HG02973 (cell line): ENCODE results near the gene B4GALT6.

Experiments used
- ATAC-seq: cut with Tn5 transposase; IDR thresholded peaks from one replicate; pipeline ENCODE4 v1.9.1; 2021; ENCODE audit warnings: moderate library complexity; ENCODE audit not compliant: unreplicated experiment

Gene B4GALT6

GRCh38 chr18:31596081-31596872 lies 88.1 kb downstream of the B4GALT6 start:
- no peak for ATAC-seq

- no peak for ATAC-seq
Observed at GRCh38 chr18:31595121-31595771, 89.1 kb downstream of the B4GALT6 start.

DNA sequence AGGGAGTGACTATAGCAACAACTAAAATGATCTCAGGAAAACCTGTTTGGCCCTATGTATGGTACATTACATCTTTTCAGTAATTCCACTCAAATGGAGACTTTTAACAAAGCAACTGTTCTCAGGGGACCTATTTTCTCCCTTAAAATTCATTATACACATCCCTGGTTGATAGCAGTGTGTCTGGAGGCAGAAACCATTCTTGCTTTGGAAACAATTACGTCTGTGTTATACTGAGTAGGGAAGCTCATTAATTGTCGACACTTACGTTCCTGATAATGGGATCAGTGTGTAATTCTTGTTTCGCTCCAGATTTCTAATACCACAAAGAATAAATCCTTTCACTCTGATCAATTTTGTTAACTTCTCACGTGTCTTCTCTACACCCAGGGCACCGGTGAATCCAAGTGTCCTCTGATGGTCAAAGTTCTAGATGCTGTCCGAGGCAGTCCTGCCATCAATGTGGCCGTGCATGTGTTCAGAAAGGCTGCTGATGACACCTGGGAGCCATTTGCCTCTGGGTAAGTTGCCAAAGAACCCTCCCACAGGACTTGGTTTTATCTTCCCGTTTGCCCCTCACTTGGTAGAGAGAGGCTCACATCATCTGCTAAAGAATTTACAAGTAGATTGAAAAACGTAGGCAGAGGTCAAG lies 91.7 kb downstream of the B4GALT6 start:
- ATAC-seq: no peak

DNA sequence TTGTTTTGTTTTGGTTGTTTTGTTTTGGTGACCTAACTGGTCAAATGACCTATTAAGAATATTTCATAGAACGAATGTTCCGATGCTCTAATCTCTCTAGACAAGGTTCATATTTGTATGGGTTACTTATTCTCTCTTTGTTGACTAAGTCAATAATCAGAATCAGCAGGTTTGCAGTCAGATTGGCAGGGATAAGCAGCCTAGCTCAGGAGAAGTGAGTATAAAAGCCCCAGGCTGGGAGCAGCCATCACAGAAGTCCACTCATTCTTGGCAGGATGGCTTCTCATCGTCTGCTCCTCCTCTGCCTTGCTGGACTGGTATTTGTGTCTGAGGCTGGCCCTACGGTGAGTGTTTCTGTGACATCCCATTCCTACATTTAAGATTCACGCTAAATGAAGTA lies 92.8 kb downstream of the B4GALT6 start, which contains the start of gene TTR:
Gene TTR (plus strand): TSS at position 250 of the 400 bp plus-strand sequence. CDS start 26 bp downstream, at position 276.
- ATAC-seq: no peak

DNA sequence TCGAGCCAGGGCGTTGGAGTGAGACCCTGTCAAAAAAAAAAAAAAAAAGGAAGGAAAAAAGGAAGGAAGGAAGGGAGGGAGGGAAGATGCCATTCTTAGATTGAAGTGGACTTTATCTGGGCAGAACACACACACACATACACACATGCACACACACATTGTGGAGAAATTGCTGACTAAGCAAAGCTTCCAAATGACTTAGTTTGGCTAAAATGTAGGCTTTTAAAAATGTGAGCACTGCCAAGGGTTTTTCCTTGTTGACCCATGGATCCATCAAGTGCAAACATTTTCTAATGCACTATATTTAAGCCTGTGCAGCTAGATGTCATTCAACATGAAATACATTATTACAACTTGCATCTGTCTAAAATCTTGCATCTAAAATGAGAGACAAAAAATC lies 93.3 kb downstream of the B4GALT6 start:
- ATAC-seq: no peak

DNA sequence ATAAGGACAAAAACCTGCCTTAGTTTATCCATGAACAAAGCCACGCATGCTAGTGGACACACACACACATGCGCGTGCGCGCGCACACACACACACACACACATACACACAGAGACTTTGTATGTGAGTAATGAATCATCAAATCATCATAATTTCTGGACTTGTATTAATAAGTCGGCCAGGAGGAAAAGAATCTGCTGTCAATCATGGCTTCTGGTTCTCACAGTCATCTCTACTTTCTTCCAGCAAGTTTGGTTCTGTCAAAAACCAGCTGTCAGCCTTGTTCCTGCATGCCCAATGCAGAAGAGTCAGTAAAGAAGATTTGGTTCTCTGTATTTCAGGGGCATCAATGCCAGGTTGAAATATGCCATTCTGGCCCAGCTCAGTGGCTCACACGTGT lies 93.8 kb downstream of the B4GALT6 start:
- ATAC-seq: no peak

GRCh38 chr18:31587529-31587928 lies 96.9 kb downstream of the B4GALT6 start:
- ATAC-seq: no peak

GRCh38 chr18:31586616-31587015 lies 97.8 kb downstream of the B4GALT6 start:
- no peak for ATAC-seq

GRCh38 chr18:31585991-31586390 lies 98.4 kb downstream of the B4GALT6 start:
- no peak for ATAC-seq

DNA sequence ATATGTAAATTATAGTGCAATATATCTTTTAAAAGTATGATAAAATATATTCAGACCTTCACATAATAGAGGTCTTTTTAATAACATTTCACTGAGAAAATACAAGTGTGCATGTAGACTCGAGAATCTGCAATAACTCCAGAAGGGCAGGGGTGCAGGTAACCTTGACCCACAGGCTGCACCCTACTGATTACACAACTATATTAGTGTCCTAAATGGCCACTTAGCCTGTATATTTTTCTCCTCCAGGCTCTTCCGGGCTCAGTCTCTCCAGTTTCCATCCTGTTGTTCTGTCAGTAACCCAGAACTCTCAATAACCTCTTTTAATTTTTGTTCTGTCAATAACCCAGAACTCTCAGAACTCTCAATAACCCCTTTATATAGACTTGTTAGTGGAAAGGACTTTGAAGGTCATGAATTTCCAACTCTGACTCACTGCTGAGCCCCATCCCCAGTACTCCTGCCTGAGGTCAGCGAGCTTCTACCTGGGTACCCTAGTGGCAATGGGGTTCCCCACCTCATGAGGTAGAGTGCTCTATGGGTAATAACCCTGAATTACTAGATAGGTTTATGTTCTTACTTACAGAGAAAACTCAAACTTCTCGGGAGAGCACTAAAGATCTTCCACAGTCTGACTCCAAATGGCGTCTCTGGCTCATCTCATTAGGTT lies 101.1 kb downstream of the B4GALT6 start:
- no peak for ATAC-seq

GRCh38 chr18:31581498-31582197 lies 102.7 kb downstream of the B4GALT6 start:
- no peak for ATAC-seq

DNA sequence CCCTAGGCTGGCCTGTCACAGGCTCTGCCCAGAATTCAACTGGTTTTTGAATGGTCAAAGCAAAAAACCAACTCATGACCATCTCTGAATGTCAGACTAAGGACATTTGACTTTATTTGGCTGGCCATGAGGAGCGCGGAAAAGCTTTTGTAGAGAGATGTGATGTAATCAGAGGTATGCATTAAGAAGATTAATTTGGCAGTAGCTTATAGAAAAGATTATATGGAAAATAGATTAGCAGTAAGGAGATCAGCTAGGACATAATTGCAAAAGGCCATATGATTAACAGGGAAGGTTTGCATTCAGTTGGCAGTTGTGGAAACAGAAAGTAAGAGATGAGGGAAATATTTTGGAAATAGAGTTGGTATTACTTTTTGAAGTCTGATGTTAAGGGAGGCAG lies 105.0 kb downstream of the B4GALT6 start:
- ATAC-seq: no peak

DNA sequence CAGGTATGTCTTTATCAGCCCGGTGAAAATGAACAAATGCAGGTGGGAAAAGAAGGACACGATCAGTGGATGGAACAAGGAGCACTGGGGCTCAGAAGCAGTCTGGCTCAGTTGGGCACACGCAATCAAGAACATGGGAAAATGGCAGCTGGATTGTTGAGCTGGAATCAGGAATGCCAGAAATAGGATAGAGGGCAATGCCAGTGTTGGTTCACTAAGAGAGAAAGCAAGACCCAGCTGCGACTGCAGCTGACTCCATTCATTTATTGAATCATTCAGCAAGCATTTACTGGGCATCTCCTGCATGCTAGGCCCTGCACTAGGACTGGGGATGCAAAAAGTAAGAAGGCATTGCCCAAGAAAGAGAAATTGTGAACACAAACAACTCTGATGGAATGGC lies 106.3 kb downstream of the B4GALT6 start:
- ATAC-seq: no peak

DNA sequence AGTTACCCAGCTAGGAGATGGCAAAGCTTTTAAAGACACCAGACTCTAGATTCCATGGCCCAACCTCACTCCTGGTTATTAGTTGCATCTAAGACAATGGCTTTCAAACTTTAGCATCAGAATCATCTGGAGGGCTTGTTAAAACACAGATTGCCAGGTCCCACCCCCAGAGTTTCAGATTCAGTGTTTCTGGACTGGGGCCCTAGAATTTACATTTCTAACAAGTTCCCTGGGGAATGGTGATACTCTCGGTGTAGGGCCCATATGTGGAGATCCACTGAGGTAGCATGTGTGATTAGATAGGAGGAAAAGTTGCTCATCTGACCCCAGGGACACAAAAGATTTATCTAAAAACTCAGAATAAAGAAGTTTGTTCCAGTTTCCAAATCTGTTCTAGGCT lies 107.2 kb downstream of the B4GALT6 start:
- ATAC-seq: peak; percentile 18

- ATAC-seq: peak; percentile 61
Observed at GRCh38 chr18:31576670-31577069, 107.7 kb downstream of the B4GALT6 start.

DNA sequence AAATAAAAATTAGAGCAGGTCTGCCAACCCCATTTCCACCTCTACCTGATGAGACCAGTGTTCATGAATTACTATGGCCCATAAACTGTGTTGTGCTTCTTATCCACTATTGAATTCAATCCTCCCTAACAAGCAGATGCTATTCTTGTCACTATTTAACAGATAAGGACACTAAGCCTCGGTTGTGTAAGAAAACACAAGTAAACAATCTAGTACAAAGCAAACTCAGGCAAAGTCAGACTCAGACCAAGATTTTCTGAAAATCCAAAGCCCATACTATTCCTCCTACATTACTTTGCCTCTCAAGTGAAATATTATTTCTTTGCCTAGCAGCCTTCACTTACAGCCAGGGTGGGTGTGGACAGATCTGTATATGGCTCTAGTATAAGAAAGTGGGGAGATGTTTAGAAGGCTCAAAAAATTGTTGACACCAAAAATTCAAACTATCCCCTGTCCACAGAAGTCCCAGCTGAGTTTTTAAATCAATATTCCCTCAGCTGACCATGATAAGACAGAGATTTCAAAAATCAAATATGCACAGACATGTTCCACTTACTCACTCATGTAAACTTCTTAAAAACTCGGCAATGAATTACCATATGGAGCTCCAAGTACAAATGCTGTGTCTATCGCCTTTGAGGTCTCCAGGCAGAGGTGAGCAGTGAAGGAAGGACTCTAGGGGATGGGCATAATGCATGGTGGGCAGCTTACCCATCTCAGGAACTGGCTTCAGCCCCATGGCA lies 108.7 kb downstream of the B4GALT6 start:
- no peak for ATAC-seq

DNA sequence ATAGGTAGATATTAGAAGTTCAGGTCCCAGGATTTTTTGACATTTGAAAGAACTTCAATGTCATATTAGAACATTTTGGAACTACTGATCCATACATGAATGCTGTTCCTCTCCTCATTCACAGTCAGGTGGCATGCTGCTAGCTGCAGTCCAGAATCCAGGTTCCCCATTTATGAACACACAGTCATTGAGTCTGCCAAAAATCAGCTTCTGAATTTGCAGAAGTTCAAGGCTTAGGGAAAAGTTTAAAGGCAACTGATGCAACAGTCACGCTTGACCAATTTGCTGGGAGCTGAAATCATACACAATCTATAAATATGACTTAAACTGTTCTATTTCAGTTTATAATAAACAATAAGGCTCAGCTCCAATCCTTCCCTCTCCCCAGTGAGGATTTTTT lies 110.0 kb downstream of the B4GALT6 start:
- no peak for ATAC-seq
